Suprapubic skin (tissue), 3 donors: ENCODE results near the gene ETV6.

Source experiments
- CTCF ChIP-seq, 2 donors: fragments of 200-600 bp in 1 of 2; fragments of 450-650 bp in 1 of 2; sonication (generic) in 1 of 2; IDR thresholded peaks; one replicate each; pipeline ENCODE4 v1.5.1; 2016 to 2019; ENCODE audit warnings: antibody characterized with exemption in 2 of 2, mild to moderate bottlenecking in 1 of 2, moderate library complexity in 1 of 2
- POLR2AphosphoS5 ChIP-seq, 3 donors: sonication (generic); formaldehyde crosslinking; IDR thresholded peaks; one replicate each; pipeline ENCODE4 v1.6.1; 2017; ENCODE audit warnings: antibody characterized with exemption in 3 of 3

- TF ChIP-seq CTCF (IDR thresholded peaks at IDR 0.05), result no peak
- TF ChIP-seq POLR2AphosphoS5 (IDR thresholded peaks at IDR 0.05), result no peak
These were observed 200.5 kb downstream of the ETV6 start for GRCh38 chr12:11849757-11850504.
